Measurements from ENCODE around the gene CTR9. TPM values are rescaled to one million over a fixed set of nuclear protein-coding genes. Genes with fewer than 3 reads are reported as not detected.

Gene CTR9
- total RNA-seq, 1 donor from 2014 or later: 35.6 TPM

GRCh38 chr11:10730151-10730550, 20.9 kb upstream of the CTR9 start:
- Mint-ChIP-seq H3K27ac (no peak overlapping the region), H3K36me3 (no peaks in the 10 kb centered on the region), H3K4me3 (peak overlapping the region; percentile 41), H3K27me3 (peaks cover 3% of the 10 kb centered on the region), H3K4me1 (ENCODE audit: unreplicated experiment) (peaks cover 17% of the 10 kb centered on the region), H3K9me3 (peaks cover 6% of the 10 kb centered on the region)
- no peak for DNase-seq (ENCODE audit: extremely low spot score, unreplicated experiment)
- no peak for TF ChIP-seq CTCF (conservative IDR thresholded peaks at IDR 0.05)

- Mint-ChIP-seq H3K4me3 (no peak overlapping the region), H3K27ac (no peak overlapping the region), H3K36me3 (no peaks in the 10 kb centered on the region), H3K27me3 (peaks cover 3% of the 10 kb centered on the region), H3K9me3 (peaks cover 6% of the 10 kb centered on the region), H3K4me1 (ENCODE audit: unreplicated experiment) (peaks cover 25% of the 10 kb centered on the region)
- no peak for TF ChIP-seq CTCF (conservative IDR thresholded peaks at IDR 0.05)
- no peak for DNase-seq (ENCODE audit: extremely low spot score, unreplicated experiment)
Observed at GRCh38 chr11:10731064-10731680, 19.9 kb upstream of the CTR9 start.

DNA sequence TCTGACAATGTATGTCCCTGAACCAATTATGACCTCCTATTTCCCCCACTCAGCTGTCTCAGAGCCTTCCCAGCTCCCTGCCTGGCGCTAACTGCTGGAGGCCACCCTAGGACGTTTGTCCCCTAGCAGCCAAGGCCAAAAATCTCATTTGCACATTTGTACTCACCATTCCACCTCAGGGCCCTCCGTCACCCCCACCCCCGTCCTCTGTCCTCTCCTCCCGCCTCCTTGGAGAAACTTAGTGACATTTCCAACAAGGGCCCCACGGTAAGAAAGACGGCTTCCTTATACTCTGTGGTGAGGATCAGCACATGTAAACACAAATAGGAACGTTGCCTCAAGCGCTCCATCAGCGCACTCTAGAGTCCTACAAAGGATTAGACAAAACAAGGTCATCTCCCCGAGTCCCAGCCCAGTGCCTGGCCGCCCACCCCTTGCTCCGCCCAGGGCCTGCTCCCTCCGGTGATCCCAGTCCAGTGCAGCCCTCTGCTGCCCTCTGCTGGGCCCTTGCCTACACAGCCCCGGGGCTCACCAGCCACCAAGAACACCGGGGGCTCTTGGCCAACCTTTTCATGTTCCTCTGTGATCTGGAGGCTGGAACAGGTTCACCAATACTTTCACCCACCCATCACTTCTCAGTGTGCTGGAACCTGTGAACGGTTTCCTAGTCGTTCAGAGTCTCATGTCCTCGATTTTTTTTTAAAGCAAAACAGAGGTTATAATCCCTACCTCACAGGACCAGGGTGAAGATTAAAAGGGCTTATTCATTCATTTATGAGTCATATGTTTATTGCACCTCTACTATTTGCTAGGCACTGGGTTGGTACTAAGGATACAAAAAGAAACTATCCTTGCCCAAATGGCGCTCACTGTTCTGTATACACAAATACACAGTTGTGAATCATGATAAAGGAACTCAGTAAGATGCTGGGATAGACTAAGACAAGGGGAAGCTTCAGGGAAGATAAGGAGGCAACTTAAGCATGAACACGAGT, 15.3 kb upstream of the CTR9 start:
- Mint-ChIP-seq H3K9me3 (peaks cover 6% of the 10 kb centered on the region), H3K4me1 (ENCODE audit: unreplicated experiment) (peaks cover 13% of the 10 kb centered on the region), H3K27ac (peak overlapping the region; percentile 86), H3K27me3 (peaks cover 3% of the 10 kb centered on the region), H3K4me3 (peak overlapping the region; percentile 84), H3K36me3 (no peaks in the 10 kb centered on the region)
- peak; percentile 99 for TF ChIP-seq CTCF (conservative IDR thresholded peaks at IDR 0.05)
- peak; percentile 95 for DNase-seq (ENCODE audit: extremely low spot score, unreplicated experiment)

- Mint-ChIP-seq H3K4me3 (no peak overlapping the region), H3K4me1 (ENCODE audit: unreplicated experiment) (peaks cover 8% of the 10 kb centered on the region), H3K9me3 (no peaks in the 10 kb centered on the region), H3K36me3 (no peaks in the 10 kb centered on the region), H3K27ac (peak overlapping the region; percentile 46), H3K27me3 (no peaks in the 10 kb centered on the region)
- no peak for TF ChIP-seq CTCF (conservative IDR thresholded peaks at IDR 0.05)
- no peak for DNase-seq (ENCODE audit: extremely low spot score, unreplicated experiment)
Observed at GRCh38 chr11:10742460-10743208, 8.4 kb upstream of the CTR9 start.

DNA sequence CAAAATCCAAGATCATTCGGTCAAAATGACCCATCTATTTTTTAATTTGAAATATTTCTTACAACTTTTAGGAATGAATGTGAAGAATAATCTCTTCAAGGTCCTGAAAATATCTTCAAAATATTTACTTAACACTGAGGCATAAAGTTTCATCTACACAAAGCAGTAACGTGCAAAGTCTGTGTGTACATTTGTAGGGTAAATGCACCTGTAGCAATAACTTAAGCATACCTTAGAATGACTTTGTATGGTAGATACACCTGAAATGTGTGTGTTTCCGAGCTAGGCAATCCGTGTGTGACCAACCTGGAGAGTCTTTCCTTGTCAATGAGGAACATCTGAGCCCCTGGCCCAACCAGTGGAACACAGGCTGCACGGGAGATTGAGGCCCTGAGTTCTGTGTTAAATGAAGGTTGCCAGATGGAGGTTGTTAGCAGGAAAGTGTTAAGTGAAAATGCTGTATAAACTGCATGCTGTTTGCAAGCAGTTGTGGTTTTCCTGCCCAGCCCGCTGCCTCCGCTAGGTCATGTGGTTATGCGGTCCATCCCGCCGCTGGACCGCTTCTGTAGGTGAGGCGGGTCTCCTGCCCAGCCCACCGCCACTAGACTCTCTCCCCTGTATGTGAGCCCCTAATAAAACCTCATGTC, 7.6 kb upstream of the CTR9 start:
- H3K36me3 Mint-ChIP-seq: no peaks in the 10 kb centered on the region
- peaks cover 8% of the 10 kb centered on the region for H3K4me1 Mint-ChIP-seq (ENCODE audit: unreplicated experiment)
- no peaks in the 10 kb centered on the region for H3K27me3 Mint-ChIP-seq
- no peaks in the 10 kb centered on the region for H3K9me3 Mint-ChIP-seq
- DNase-seq (ENCODE audit: extremely low spot score, unreplicated experiment): no peak
- no peak for TF ChIP-seq CTCF (conservative IDR thresholded peaks at IDR 0.05)
- H3K4me3 Mint-ChIP-seq: no peak overlapping the region
- H3K27ac Mint-ChIP-seq: no peak overlapping the region
